WTC11 (cell line): Measurements from ENCODE around the gene CACNG7. TPM values are rescaled to one million over a fixed set of nuclear protein-coding genes. Genes with fewer than 3 reads are reported as not detected.
A peak's percentile ranks its signal among the peaks of the same experiment; 100 is the strongest.

Experiments
- CREM ChIP-seq: sonication (generic); formaldehyde crosslinking; IDR thresholded peaks from 2 replicates; pipeline ENCODE4 v1.8.1; 2022; ENCODE audit warnings: mild to moderate bottlenecking, missing genetic modification reagents, moderate library complexity
- ESRRA ChIP-seq: sonication (generic); formaldehyde crosslinking; IDR thresholded peaks from 2 replicates; pipeline ENCODE4 v1.8.1; 2022; ENCODE audit warnings: mild to moderate bottlenecking, missing genetic modification reagents, borderline replicate concordance
- FOXJ3 ChIP-seq: sonication (generic); formaldehyde crosslinking; IDR thresholded peaks from 2 replicates; pipeline ENCODE4 v1.9.0; 2021; ENCODE audit warnings: missing genetic modification reagents, mild to moderate bottlenecking, borderline replicate concordance
- MYBL2 ChIP-seq: sonication (generic); formaldehyde crosslinking; IDR thresholded peaks from 2 replicates; pipeline ENCODE4 v1.8.1; 2023; ENCODE audit warnings: mild to moderate bottlenecking, moderate library complexity, missing genetic modification reagents
- NFYB ChIP-seq: sonication (generic); formaldehyde crosslinking; conservative IDR thresholded peaks from 2 replicates; pipeline ENCODE4 v1.8.0; 2022; ENCODE audit warnings: low read depth, missing genetic modification reagents
- NR3C1 ChIP-seq: sonication (generic); formaldehyde crosslinking; conservative IDR thresholded peaks from 2 replicates; pipeline ENCODE4 v1.8.1; 2023; ENCODE audit warnings: low read depth, mild to moderate bottlenecking, missing genetic modification reagents
- SMAD3 ChIP-seq: sonication (generic); formaldehyde crosslinking; IDR thresholded peaks from 2 replicates; pipeline ENCODE4 v1.8.0; 2022; ENCODE audit warnings: missing genetic modification reagents, mild to moderate bottlenecking, borderline replicate concordance
- SMAD4 ChIP-seq: sonication (generic); formaldehyde crosslinking; IDR thresholded peaks from 2 replicates; pipeline ENCODE4 v1.8.0; 2022; ENCODE audit warnings: mild to moderate bottlenecking, missing genetic modification reagents
- SP1 ChIP-seq: sonication (generic); formaldehyde crosslinking; conservative IDR thresholded peaks from 2 replicates; pipeline ENCODE4 v1.8.1; 2022; ENCODE audit warnings: missing genetic modification reagents
- TEAD1 ChIP-seq: sonication (generic); formaldehyde crosslinking; IDR thresholded peaks from 2 replicates; pipeline ENCODE4 v1.8.0; 2022; ENCODE audit warnings: mild to moderate bottlenecking, missing genetic modification reagents
- TP53 ChIP-seq: sonication (generic); formaldehyde crosslinking; IDR thresholded peaks from 2 replicates; pipeline ENCODE4 v1.8.1; 2023; ENCODE audit warnings: mild to moderate bottlenecking, missing genetic modification reagents
- ZNF396 ChIP-seq: fragments of 250-450 bp; sonication (Bioruptor Pico); IDR thresholded peaks from 2 replicates; pipeline ENCODE4 v1.8.0; 2021; ENCODE audit warnings: mild to moderate bottlenecking, moderate library complexity, borderline replicate concordance
- ZNF423 ChIP-seq: fragments of 250-450 bp; sonication (Bioruptor Pico); IDR thresholded peaks from 2 replicates; pipeline ENCODE4 v2.1.2; 2022; ENCODE audit warnings: mild to moderate bottlenecking, moderate library complexity
- total RNA-seq: library from RNA; stranded (reverse); gene quantifications from 3 replicates; pipeline ENCODE4 v1.2.3, GENCODE V29; 2021
- TF ChIP-seq, protein P1 (sequence below): sonication (generic); formaldehyde crosslinking; IDR thresholded peaks from 2 replicates; pipeline ENCODE4 v1.8.0; 2022; ENCODE audit warnings: mild to moderate bottlenecking, missing genetic modification reagents
- TF ChIP-seq, protein P2 (sequence below): sonication (generic); formaldehyde crosslinking; IDR thresholded peaks from 2 replicates; pipeline ENCODE4 v1.8.0; 2022; ENCODE audit warnings: missing genetic modification reagents
- TF ChIP-seq, protein P3 (sequence below): sonication (generic); formaldehyde crosslinking; IDR thresholded peaks from 2 replicates; pipeline ENCODE4 v1.8.0; 2023; ENCODE audit warnings: missing genetic modification reagents
- TF ChIP-seq, protein P4 (sequence below): sonication (generic); formaldehyde crosslinking; IDR thresholded peaks from 2 replicates; pipeline ENCODE4 v1.8.0; 2022; ENCODE audit warnings: mild to moderate bottlenecking, missing genetic modification reagents
- TF ChIP-seq, protein P5 (sequence below): sonication (generic); formaldehyde crosslinking; IDR thresholded peaks from 2 replicates; pipeline ENCODE4 v1.8.0; 2023; ENCODE audit warnings: missing genetic modification reagents, mild to moderate bottlenecking, borderline replicate concordance
- TF ChIP-seq, protein P6 (sequence below): sonication (generic); formaldehyde crosslinking; IDR thresholded peaks from 2 replicates; pipeline ENCODE4 v1.8.1; 2023; ENCODE audit warnings: mild to moderate bottlenecking, missing genetic modification reagents
- TF ChIP-seq, protein P7 (sequence below): sonication (generic); formaldehyde crosslinking; IDR thresholded peaks from 2 replicates; pipeline ENCODE4 v1.8.1; 2023; ENCODE audit warnings: mild to moderate bottlenecking, missing genetic modification reagents, borderline replicate concordance
- TF ChIP-seq, protein P8 (sequence below): sonication (generic); formaldehyde crosslinking; IDR thresholded peaks from 2 replicates; pipeline ENCODE4 v1.8.1; 2023; ENCODE audit warnings: mild to moderate bottlenecking, missing genetic modification reagents, moderate library complexity

Gene CACNG7
- total RNA-seq, 1 experiment from 2014 or later, result 33.3 TPM

DNA sequence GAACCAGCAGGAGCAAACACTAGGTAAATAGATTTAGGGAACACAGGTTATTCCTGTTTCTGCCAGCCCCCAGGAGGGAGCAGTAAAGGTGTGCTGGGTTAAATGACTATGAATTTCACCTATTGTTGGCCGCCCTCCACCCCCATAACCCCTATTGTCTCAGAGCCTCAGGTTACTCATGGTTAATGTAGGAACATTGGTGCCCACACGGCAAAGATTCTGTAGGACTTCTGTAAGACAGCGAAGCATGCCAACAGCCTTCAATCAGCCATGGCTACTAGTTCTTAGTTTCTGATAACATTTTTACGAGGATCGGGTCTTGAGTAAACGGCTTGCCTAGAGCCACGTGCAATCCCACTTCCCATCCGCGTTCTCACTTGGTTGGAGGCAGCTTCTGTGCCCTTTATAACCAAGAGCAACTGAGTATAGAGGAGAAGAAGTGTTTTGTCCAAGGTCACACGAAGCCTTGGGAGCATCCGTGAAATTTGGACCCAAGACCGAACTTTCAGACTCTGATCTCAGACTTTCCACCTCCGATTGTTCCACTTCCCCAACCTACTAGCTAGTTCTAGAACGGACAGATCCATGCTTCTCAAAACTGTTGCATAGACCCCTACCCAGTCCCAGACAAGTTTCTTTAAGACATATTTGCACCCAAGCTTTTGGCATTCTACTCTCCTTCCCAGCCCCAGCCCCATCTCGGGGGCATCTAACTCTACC is 48.5 kb downstream of the CACNG7 start (continued):
- TF ChIP-seq SMAD3 (peak; percentile 63; the same call in 1 of the 2 replicates), TEAD1 (peak; percentile 49; the same call in 1 of the 2 replicates), ESRRA (CRISPR knock-in tag) (no peak), FOXJ3 (CRISPR knock-in tag) (no peak), ZNF396 (no peak), SMAD4 (CRISPR knock-in tag) (no peak), ZNF423 (CRISPR knock-in tag) (no peak), NFYB (CRISPR knock-in tag) (no peak), SP1 (CRISPR knock-in tag) (peak; percentile 51; the same call in 1 of the 2 replicates), MYBL2 (no peak), CREM (CRISPR knock-in tag) (peak; percentile 8; the same call in 1 of the 2 replicates), NR3C1 (CRISPR knock-in tag) (no peak), TP53 (no peak)
- TF ChIP-seq, protein P1, sequence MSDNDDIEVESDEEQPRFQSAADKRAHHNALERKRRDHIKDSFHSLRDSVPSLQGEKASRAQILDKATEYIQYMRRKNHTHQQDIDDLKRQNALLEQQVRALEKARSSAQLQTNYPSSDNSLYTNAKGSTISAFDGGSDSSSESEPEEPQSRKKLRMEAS (CRISPR knock-in tag), result peak; percentile 74
- TF ChIP-seq, protein P2, sequence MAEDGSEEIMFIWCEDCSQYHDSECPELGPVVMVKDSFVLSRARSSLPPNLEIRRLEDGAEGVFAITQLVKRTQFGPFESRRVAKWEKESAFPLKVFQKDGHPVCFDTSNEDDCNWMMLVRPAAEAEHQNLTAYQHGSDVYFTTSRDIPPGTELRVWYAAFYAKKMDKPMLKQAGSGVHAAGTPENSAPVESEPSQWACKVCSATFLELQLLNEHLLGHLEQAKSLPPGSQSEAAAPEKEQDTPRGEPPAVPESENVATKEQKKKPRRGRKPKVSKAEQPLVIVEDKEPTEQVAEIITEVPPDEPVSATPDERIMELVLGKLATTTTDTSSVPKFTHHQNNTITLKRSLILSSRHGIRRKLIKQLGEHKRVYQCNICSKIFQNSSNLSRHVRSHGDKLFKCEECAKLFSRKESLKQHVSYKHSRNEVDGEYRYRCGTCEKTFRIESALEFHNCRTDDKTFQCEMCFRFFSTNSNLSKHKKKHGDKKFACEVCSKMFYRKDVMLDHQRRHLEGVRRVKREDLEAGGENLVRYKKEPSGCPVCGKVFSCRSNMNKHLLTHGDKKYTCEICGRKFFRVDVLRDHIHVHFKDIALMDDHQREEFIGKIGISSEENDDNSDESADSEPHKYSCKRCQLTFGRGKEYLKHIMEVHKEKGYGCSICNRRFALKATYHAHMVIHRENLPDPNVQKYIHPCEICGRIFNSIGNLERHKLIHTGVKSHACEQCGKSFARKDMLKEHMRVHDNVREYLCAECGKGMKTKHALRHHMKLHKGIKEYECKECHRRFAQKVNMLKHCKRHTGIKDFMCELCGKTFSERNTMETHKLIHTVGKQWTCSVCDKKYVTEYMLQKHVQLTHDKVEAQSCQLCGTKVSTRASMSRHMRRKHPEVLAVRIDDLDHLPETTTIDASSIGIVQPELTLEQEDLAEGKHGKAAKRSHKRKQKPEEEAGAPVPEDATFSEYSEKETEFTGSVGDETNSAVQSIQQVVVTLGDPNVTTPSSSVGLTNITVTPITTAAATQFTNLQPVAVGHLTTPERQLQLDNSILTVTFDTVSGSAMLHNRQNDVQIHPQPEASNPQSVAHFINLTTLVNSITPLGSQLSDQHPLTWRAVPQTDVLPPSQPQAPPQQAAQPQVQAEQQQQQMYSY (CRISPR knock-in tag), result no peak
- TF ChIP-seq, protein P3, sequence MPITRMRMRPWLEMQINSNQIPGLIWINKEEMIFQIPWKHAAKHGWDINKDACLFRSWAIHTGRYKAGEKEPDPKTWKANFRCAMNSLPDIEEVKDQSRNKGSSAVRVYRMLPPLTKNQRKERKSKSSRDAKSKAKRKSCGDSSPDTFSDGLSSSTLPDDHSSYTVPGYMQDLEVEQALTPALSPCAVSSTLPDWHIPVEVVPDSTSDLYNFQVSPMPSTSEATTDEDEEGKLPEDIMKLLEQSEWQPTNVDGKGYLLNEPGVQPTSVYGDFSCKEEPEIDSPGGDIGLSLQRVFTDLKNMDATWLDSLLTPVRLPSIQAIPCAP (CRISPR knock-in tag), result no peak
- TF ChIP-seq, protein P4, sequence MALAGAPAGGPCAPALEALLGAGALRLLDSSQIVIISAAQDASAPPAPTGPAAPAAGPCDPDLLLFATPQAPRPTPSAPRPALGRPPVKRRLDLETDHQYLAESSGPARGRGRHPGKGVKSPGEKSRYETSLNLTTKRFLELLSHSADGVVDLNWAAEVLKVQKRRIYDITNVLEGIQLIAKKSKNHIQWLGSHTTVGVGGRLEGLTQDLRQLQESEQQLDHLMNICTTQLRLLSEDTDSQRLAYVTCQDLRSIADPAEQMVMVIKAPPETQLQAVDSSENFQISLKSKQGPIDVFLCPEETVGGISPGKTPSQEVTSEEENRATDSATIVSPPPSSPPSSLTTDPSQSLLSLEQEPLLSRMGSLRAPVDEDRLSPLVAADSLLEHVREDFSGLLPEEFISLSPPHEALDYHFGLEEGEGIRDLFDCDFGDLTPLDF, result no peak
- TF ChIP-seq, protein P5, sequence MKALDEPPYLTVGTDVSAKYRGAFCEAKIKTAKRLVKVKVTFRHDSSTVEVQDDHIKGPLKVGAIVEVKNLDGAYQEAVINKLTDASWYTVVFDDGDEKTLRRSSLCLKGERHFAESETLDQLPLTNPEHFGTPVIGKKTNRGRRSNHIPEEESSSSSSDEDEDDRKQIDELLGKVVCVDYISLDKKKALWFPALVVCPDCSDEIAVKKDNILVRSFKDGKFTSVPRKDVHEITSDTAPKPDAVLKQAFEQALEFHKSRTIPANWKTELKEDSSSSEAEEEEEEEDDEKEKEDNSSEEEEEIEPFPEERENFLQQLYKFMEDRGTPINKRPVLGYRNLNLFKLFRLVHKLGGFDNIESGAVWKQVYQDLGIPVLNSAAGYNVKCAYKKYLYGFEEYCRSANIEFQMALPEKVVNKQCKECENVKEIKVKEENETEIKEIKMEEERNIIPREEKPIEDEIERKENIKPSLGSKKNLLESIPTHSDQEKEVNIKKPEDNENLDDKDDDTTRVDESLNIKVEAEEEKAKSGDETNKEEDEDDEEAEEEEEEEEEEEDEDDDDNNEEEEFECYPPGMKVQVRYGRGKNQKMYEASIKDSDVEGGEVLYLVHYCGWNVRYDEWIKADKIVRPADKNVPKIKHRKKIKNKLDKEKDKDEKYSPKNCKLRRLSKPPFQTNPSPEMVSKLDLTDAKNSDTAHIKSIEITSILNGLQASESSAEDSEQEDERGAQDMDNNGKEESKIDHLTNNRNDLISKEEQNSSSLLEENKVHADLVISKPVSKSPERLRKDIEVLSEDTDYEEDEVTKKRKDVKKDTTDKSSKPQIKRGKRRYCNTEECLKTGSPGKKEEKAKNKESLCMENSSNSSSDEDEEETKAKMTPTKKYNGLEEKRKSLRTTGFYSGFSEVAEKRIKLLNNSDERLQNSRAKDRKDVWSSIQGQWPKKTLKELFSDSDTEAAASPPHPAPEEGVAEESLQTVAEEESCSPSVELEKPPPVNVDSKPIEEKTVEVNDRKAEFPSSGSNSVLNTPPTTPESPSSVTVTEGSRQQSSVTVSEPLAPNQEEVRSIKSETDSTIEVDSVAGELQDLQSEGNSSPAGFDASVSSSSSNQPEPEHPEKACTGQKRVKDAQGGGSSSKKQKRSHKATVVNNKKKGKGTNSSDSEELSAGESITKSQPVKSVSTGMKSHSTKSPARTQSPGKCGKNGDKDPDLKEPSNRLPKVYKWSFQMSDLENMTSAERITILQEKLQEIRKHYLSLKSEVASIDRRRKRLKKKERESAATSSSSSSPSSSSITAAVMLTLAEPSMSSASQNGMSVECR (CRISPR knock-in tag), result no peak; the same call in 1 of the 2 replicates
- TF ChIP-seq, protein P6, sequence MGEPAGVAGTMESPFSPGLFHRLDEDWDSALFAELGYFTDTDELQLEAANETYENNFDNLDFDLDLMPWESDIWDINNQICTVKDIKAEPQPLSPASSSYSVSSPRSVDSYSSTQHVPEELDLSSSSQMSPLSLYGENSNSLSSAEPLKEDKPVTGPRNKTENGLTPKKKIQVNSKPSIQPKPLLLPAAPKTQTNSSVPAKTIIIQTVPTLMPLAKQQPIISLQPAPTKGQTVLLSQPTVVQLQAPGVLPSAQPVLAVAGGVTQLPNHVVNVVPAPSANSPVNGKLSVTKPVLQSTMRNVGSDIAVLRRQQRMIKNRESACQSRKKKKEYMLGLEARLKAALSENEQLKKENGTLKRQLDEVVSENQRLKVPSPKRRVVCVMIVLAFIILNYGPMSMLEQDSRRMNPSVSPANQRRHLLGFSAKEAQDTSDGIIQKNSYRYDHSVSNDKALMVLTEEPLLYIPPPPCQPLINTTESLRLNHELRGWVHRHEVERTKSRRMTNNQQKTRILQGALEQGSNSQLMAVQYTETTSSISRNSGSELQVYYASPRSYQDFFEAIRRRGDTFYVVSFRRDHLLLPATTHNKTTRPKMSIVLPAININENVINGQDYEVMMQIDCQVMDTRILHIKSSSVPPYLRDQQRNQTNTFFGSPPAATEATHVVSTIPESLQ (CRISPR knock-in tag), result no peak
- TF ChIP-seq, protein P7, sequence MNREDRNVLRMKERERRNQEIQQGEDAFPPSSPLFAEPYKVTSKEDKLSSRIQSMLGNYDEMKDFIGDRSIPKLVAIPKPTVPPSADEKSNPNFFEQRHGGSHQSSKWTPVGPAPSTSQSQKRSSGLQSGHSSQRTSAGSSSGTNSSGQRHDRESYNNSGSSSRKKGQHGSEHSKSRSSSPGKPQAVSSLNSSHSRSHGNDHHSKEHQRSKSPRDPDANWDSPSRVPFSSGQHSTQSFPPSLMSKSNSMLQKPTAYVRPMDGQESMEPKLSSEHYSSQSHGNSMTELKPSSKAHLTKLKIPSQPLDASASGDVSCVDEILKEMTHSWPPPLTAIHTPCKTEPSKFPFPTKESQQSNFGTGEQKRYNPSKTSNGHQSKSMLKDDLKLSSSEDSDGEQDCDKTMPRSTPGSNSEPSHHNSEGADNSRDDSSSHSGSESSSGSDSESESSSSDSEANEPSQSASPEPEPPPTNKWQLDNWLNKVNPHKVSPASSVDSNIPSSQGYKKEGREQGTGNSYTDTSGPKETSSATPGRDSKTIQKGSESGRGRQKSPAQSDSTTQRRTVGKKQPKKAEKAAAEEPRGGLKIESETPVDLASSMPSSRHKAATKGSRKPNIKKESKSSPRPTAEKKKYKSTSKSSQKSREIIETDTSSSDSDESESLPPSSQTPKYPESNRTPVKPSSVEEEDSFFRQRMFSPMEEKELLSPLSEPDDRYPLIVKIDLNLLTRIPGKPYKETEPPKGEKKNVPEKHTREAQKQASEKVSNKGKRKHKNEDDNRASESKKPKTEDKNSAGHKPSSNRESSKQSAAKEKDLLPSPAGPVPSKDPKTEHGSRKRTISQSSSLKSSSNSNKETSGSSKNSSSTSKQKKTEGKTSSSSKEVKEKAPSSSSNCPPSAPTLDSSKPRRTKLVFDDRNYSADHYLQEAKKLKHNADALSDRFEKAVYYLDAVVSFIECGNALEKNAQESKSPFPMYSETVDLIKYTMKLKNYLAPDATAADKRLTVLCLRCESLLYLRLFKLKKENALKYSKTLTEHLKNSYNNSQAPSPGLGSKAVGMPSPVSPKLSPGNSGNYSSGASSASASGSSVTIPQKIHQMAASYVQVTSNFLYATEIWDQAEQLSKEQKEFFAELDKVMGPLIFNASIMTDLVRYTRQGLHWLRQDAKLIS, result no peak
- TF ChIP-seq, protein P8, sequence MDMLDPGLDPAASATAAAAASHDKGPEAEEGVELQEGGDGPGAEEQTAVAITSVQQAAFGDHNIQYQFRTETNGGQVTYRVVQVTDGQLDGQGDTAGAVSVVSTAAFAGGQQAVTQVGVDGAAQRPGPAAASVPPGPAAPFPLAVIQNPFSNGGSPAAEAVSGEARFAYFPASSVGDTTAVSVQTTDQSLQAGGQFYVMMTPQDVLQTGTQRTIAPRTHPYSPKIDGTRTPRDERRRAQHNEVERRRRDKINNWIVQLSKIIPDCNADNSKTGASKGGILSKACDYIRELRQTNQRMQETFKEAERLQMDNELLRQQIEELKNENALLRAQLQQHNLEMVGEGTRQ (CRISPR knock-in tag), result no peak
